Heart right ventricle (tissue), 16 donors: ENCODE results near the gene ARID5B. TPM values are rescaled to one million over a fixed set of nuclear protein-coding genes. Genes with fewer than 3 reads are reported as not detected.

ENCODE experiments used
- ATAC-seq, 8 donors: fragments of 200-7000 bp; cut with Tn5 transposase; one replicate each; pipeline ENCODE4 v1.9.1; 2020; ENCODE audit warnings: mild to moderate bottlenecking in 8 of 8, moderate library complexity in 8 of 8, moderate number of reproducible peaks in 1 of 8
- DNase-seq, 2 donors: peaks; one replicate each; pipeline ENCODE4 v3.0.0-alpha.2; 2020
- H3K27ac ChIP-seq, 10 donors: fragments of 200-600 bp; sonication (generic) in 2 of 10; one replicate each; pipeline versions ENCODE4 v1.5.0 to v1.8.0; 2020 to 2022; ENCODE audit warnings: mild to moderate bottlenecking in 3 of 10
- H3K27me3 ChIP-seq, 7 donors: fragments of 200-600 bp; one replicate each; pipeline ENCODE4 v1.8.0; 2021 to 2022; ENCODE audit warnings: mild to moderate bottlenecking in 2 of 7
- H3K36me3 ChIP-seq, 9 donors: fragments of 200-600 bp; sonication (generic) in 1 of 9; one replicate each; pipeline versions ENCODE4 v1.5.0 to v1.8.0; 2020 to 2022; ENCODE audit warnings: mild to moderate bottlenecking in 2 of 9
- H3K4me1 ChIP-seq, 9 donors: fragments of 200-600 bp; sonication (generic) in 1 of 9; one replicate each; pipeline versions ENCODE4 v1.5.0 to v1.8.0; 2020 to 2022; ENCODE audit warnings: mild to moderate bottlenecking in 4 of 9
- H3K4me3 ChIP-seq, 10 donors: fragments of 200-600 bp; sonication (generic) in 2 of 10; one replicate each; pipeline versions ENCODE4 v1.5.0 to v1.8.0; 2020 to 2022; ENCODE audit warnings: mild to moderate bottlenecking in 7 of 10, moderate library complexity in 2 of 10
- H3K9me3 ChIP-seq, 11 donors: fragments of 200-600 bp in 10 of 11; sonication (generic) in 2 of 11; one replicate each; pipeline versions ENCODE4 v1.5.0 to v1.8.0; 2013 to 2022; ENCODE audit warnings: mild to moderate bottlenecking in 2 of 11, control low read depth in 1 of 11, moderate library complexity in 1 of 11
- WGBS, 2 donors: extraction: QIAGEN DNeasy Blood & Tissue Kit; methylation state at CpG; one replicate each; pipeline ENCODE4 v1.1.7; 2013; ENCODE audit warnings: inconsistent platforms in 1 of 2; 5-methylcytosine and 5-hydroxymethylcytosine counted together
- intact Hi-C, 10 donors: fragments of 100-400 bp; cut with DNase I; formaldehyde crosslinking; loops; one replicate each; pipeline versions ENCODE4 v1.11.1 to v1.14.2; 2022
- polyA plus RNA-seq, 2 donors: library from polyadenylated mRNA; stranded (reverse); fragments of 200-250 nt; gene quantifications; one replicate each; pipeline ENCODE4 v1.2.3, GENCODE V29; 2013
- total RNA-seq, 10 donors: library from RNA; stranded (reverse); fragmentation: NEBNext Ultra II Directional in 3 of 10; extraction: Animal tissue kit (Norgen Biotek cat#: 25700) in 3 of 10; gene quantifications; one replicate each; pipeline versions ENCODE4 v1.2.1 to v1.2.4, GENCODE V29; 2021 to 2023
- TF ChIP-seq, protein P1 (sequence below), 9 donors: fragments of 200-600 bp; sonication (generic) in 2 of 9; IDR thresholded peaks; one replicate each; pipeline versions ENCODE4 v1.5.0 to v1.8.0; 2021 to 2022; ENCODE audit warnings: antibody characterized with exemption in 9 of 9, mild to moderate bottlenecking in 5 of 9, moderate library complexity in 1 of 9
- donor health status: Arrhythmogenic right ventricular cardiomyopathy.
- donor health status: ischemic (EF 13 %, LVEDD 7.1; RV severe dilation, severe dysfunction).
- donor health status: healthy with polysubstance abuse.
- donor health status: DM: no; HTN: yes; CAD: no.
- donor health status: DM: no; HTN: no; CAD: no.
- donor health status: ischemic (EF 25% LVEDD 6.9; RV normal size, moderate dysfunction).
- donor health status: ischemic (EF 25% LVEDD 5.7; RV mildly dilated, moderate dysfunction).
- donor health status: healthy.
- donor health status: DM: yes; HTN: yes; CAD: no.
- donor health status: Ischemic cardiomyopathy.
- donor health status: ischemic (EF 35%, LVEDD 5.7; RV mildly dilated, moderate dysfunction).
- donor health status: nonischemic (EF 11% LVEDD 7.7; RV severe dilation, severe dysfunction).
- donor health status: DM: yes; HTN: yes; CAD: no.
- donor health status: PGD.
- donor health status: ischemic (EF 29% LVEDD 5.4; RV normal size, mild dysfunction).
- donor health status: nonischemic (EF 23%, LVEDD 6.1; RV moderate dilation, normal function).

ARID5B gene
- total and polyA plus RNA-seq, 12 donors = 5.3 to 108 (median 25.5) TPM

DNA sequence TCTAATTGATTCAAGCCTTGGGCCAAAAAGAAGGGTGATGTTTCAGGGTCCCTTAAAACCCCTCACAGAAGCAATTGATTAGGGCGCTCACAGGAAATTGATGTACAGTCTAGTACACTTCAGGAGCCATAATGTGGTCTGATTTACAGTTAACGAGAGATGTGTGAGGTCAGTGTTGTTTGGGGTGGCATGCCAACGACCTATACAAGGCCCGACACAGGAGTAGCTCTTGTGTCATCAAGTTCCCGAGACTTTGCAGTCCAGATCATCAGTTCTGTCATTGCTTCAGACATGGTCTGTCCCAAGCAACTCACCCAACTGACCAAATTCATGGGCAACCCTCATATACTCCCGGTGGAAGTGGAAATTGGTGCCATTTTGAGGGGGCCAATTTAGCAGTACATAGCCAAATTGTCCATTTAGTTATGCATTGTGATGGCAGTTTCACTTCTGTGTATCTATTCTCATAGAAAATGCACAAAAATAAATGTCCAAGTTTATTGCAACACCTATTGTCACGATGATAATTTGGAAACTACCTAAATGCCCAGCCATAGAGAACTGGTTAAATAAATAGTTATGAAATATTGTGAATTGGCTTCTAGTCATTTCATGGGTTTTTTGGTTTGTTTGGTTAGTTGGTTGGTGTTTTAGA, 18.0 kb upstream of the ARID5B start:
- Histone ChIP-seq H3K4me1 (no peaks in the 10 kb centered on the region), H3K27me3 (no peaks in the 10 kb centered on the region), H3K4me3 (no peak overlapping the region), H3K9me3 (no peaks in the 10 kb centered on the region), H3K27ac (no peak overlapping the region), H3K36me3 (no peaks in the 10 kb centered on the region)
- intact Hi-C loops = no loop called here
- ATAC-seq (no peak), DNase-seq (no peak)
- TF ChIP-seq, protein P1, sequence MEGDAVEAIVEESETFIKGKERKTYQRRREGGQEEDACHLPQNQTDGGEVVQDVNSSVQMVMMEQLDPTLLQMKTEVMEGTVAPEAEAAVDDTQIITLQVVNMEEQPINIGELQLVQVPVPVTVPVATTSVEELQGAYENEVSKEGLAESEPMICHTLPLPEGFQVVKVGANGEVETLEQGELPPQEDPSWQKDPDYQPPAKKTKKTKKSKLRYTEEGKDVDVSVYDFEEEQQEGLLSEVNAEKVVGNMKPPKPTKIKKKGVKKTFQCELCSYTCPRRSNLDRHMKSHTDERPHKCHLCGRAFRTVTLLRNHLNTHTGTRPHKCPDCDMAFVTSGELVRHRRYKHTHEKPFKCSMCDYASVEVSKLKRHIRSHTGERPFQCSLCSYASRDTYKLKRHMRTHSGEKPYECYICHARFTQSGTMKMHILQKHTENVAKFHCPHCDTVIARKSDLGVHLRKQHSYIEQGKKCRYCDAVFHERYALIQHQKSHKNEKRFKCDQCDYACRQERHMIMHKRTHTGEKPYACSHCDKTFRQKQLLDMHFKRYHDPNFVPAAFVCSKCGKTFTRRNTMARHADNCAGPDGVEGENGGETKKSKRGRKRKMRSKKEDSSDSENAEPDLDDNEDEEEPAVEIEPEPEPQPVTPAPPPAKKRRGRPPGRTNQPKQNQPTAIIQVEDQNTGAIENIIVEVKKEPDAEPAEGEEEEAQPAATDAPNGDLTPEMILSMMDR (IDR thresholded peaks at IDR 0.05) = no peak
- WGBS, 2 donors = 91% methylated on average over 7 of the region's 7 CpGs

DNA sequence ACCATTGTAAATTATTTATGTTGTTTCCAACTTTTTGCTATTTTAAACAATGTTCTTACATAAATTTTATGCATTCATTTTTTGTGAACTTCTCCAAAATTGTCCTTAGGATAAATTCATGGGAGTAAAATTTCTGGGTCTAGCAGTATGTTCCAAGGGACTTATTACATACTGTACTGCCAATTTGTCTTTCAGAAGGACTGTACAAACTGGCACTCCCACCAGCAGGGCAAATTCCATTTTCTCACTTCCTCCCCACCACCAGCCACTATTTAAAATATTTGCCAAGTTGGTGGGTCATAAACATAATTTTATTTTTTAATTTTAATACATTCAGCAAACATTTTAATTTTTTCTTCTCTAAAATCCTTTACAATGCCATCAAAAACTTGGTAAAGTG, 13.7 kb upstream of the ARID5B start:
- Histone ChIP-seq H3K9me3 (no peaks in the 10 kb centered on the region), H3K4me1 (peaks cover 0 to 5% (median 0%) of the 10 kb centered on the region in 9 donors), H3K36me3 (no peaks in the 10 kb centered on the region), H3K27ac (no peak overlapping the region), H3K4me3 (no peak overlapping the region), H3K27me3 (no peaks in the 10 kb centered on the region)
- intact Hi-C loops = loop anchor here in 1 of 10 donors (5.0 kb wide), 1 partner anchor 1075 kb away; no protein-coding TSS in a partner anchor
- TF ChIP-seq, protein P1 (IDR thresholded peaks at IDR 0.05) = no peak
- ATAC-seq (no peak), DNase-seq (no peak)

DNA sequence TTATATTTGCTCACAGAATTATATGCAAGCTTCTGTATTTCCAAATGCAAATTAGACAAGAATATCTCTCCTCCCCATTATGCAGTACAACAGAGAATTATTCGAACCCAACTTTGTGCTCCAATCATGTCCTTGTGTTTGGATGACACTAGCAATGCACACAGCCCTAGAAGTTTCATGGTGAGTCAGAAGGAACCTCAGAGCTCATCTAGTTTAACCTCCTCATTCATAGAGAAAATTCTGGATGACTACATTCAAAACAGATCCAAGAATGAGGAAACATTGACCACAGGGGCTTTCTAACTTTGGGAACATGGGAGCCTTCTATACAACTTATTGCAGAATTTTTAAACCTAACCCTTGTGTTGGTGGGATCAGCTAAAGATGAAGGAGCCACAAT, 12.8 kb upstream of the ARID5B start:
- intact Hi-C loops = loop anchor here in 1 of 10 donors (5.0 kb wide), 1 partner anchor 1076 kb away; no protein-coding TSS in a partner anchor
- WGBS, 2 donors = 84 to 86% methylated on average over 1 of the region's 1 CpG
- H3K9me3 ChIP-seq = no peaks in the 10 kb centered on the region
- H3K27ac ChIP-seq = no peak overlapping the region
- ATAC-seq (no peak), DNase-seq (no peak)
- H3K36me3 ChIP-seq = no peaks in the 10 kb centered on the region
- H3K4me1 ChIP-seq = peaks cover 0 to 5% (median 0%) of the 10 kb centered on the region in 9 donors
- H3K4me3 ChIP-seq = no peak overlapping the region
- no peaks in the 10 kb centered on the region for H3K27me3 ChIP-seq
- TF ChIP-seq, protein P1 (IDR thresholded peaks at IDR 0.05) = no peak

DNA sequence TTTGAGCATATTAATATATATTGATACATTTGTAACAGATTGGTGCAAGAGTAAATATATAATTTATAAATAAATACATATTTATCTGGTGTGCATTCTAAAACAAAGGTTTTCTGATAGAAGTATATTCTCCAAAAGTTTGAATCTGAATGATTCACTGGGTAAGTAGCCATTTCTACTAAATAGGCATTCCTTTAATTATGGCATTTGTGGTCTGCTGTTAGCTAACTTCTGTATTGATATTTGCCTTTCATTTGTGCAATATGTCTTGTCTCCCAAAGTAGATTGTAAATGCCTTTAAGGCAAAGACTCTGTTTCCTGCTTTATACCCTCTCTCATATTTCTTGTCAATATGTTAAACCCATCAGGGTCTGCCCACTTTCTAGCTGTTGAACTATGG, 11.1 kb upstream of the ARID5B start:
- DNase-seq (no peak), ATAC-seq (no peak)
- Histone ChIP-seq H3K4me3 (no peak overlapping the region), H3K27ac (no peak overlapping the region), H3K9me3 (no peaks in the 10 kb centered on the region), H3K27me3 (no peaks in the 10 kb centered on the region), H3K4me1 (peaks cover 0 to 5% (median 0%) of the 10 kb centered on the region in 9 donors), H3K36me3 (no peaks in the 10 kb centered on the region)
- TF ChIP-seq, protein P1 (IDR thresholded peaks at IDR 0.05) = no peak
- intact Hi-C loops = loop anchor here in 5 of 10 donors (5.0 to 10.0 kb wide), 4 partner anchors 134 to 357 kb away; no protein-coding TSS in a partner anchor
